GM19324 (cell line): ENCODE data around the gene APLF.
"Not testable (repeated sequence)": the region's sequence is repeated elsewhere in the genome, so short reads cannot be mapped to it uniquely, and the experiment has no call there.

ENCODE experiments used
- ATAC-seq: cut with Tn5 transposase; IDR thresholded peaks from one replicate; pipeline ENCODE4 v1.9.1; 2021; ENCODE audit warnings: mild to moderate bottlenecking, moderate library complexity; ENCODE audit not compliant: unreplicated experiment, low FRiP score

APLF gene

DNA sequence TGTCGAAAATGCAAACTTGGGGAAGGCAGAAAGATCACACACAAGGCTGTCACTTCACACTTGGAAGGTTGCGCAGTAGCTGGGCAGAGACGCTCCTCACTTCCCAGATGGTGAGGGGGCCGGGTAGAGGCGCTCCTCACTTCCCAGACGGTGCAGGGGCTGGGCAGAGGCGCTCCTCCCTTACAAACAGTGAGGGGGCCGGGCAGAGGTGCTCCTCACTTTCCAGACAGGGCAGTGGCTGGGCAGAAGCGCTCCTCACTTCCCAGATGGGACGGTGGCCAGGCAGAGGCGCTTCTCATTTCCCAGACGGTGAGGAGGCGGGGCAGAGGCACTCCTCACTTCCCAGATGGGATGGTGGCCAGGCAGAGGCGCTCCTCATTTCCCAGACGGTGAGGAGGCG lies 59.6 kb downstream of the APLF start:
- not testable (repeated sequence) for ATAC-seq

DNA sequence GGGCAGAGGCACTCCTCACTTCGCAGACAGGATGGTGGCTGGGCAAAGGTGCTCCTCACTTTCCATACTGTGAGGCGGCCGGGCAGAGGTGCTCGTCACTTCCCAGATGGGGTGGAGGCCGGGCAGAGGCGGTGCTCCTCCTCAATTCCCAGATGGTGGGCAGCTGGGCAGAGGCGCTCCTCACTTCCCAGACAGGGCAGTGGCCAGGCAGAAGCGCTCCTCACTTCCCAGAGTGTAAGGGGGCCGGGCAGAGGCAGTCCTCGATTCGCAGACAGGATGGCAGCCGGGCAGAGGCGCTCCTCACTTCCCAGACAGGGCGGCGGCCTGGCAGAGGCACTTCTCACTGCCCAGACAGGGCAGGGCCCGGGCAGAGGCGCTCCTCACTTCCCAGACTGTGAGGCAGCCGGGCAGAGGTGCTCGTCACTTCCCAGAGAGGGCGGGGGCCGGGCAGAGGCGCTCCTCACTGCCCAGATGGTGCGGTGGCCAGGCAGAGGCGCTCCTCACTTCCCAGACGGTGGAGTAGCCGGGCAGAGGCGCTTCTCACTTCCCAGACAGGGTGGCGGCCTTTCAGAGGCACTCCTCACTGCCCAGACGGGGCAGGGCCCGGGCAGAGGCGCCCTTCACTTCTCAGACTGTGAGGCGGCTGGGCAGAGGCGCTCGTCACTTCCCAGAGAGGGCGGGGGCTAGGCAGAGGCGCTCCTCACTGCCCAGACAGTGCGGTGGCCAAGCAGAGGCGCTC lies 60.1 kb downstream of the APLF start:
- ATAC-seq = not testable (repeated sequence)

DNA sequence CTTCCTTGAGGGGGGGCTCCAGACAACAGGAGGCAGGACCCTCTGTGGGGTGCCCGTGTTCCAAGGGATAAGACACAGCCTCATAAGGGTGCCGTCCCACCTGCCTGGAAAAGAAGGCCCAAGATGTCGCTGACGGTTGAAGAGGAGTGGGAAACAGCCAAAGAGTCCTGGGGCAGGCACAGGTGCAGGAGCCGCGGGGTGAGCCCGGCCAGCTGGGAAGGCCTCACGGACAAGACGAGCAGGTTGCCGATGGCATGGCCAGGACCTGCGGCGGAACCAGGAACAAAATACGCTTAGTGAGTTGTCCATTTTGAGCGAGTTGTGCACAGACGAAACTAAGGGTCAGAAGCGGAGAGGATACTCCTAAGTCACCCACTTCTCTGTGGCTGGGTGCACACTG lies 61.8 kb downstream of the APLF start:
- ATAC-seq = not testable (repeated sequence)

- ATAC-seq = not testable (repeated sequence)
Observed at GRCh38 chr2:68529651-68530050, 62.3 kb downstream of the APLF start.

- no peak for ATAC-seq
Observed at GRCh38 chr2:68536000-68536399, 68.6 kb downstream of the APLF start.

DNA sequence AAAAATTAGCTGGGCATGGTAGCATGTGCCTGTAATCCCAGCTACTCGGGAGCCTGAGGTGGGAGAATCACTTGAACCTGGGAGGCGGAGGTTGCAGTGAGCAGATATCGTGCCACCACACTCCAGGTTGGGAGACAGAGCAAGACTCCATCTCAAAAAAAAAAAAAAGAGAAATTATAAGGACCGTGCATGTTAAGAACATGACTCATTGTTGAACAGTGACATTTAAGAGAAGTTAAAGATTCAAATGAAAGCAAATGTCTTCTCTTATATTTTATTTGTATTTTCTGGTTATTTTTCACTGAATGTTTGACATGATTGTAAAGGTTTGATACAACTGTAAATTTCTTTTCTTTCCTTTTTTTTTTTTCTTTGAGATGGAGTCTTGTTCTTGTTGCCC lies 69.6 kb downstream of the APLF start:
- ATAC-seq = no peak

GRCh38 chr2:68537809-68538208 lies 70.4 kb downstream of the APLF start:
- ATAC-seq = no peak

DNA sequence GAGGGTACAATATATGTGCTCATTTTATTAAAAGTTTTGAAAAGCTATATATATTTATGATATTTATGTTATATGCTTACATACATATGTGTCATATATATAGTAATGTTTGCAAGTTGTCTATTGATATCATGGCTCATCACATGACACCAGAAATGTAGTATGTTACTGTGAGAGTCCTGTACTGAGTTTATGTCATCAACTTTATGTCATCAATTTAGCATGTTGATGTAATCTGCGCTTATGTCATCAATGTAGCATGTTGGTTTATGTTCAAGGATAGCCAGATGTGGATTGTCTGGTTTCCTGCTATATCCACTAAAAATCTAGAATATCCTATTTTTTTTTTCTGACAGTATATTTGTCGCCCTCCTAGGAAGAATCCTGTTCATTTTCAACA lies 77.4 kb downstream of the APLF start:
- ATAC-seq = no peak

- no peak for ATAC-seq
Observed at GRCh38 chr2:68548396-68548795, 81.0 kb downstream of the APLF start.

DNA sequence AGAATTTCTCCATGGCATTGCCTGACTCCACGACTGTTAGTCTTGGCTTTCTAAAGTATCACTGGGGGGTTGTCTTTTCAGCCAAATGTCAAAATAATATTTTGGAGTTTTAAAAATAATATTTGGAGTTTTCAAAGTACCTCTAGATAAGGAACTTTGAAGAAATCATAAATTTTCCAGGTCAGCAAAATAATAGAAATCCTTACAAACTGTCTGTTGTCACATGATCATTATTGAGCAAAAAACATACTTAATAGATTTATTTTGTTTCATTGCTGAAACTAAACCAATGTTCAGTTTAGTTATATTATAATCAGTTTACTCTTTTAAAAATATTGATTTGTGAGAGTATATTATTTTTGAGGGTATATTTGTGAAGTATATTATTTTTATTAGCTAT lies 85.7 kb downstream of the APLF start:
- no peak for ATAC-seq

- not testable (repeated sequence) for ATAC-seq
Observed at GRCh38 chr2:68555425-68556206, 88.2 kb downstream of the APLF start.

- ATAC-seq = no peak
Observed at GRCh38 chr2:68556381-68556780, 89.0 kb downstream of the APLF start.

GRCh38 chr2:68558576-68558975 lies 91.2 kb downstream of the APLF start:
- ATAC-seq = no peak

- no peak for ATAC-seq
Observed at GRCh38 chr2:68559692-68560091, 92.3 kb downstream of the APLF start.

DNA sequence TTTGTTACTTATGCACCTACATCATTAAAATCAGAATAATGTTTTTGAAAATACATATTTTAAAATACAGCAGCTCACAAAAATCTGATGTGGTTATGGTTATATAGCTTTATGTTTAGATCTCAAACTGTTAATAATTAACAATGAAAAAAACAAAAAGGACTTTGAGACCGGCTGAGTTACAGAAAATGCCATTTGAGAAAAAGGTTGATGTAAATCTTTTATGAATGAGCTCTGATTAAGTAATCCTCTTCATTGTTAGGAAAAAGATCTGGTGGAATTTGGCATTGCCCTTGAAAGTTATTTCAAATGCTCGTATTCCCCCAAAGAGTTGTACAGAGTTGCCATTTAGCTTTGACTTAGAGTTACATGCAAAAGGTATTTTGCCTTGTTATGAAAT lies 93.2 kb downstream of the APLF start:
- ATAC-seq = no peak

DNA sequence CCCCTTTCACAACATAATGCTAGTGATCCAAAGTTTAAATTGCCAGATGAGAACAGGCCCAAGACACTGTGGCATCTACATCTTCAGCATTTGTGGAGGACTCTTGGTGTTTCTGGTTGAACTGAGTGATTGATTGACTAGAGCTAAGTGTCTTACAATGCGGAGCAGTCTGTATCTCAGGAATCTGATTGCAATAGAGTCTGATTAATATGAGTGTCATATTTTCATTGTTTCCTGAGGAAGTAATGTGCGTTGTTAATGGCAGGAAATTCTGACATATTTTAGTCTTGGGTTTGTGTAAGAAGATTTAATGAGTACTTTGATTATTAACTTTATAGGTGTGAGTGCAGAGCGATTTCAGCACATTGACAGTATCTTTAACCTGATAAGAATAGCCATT lies 94.0 kb downstream of the APLF start:
- ATAC-seq = no peak

DNA sequence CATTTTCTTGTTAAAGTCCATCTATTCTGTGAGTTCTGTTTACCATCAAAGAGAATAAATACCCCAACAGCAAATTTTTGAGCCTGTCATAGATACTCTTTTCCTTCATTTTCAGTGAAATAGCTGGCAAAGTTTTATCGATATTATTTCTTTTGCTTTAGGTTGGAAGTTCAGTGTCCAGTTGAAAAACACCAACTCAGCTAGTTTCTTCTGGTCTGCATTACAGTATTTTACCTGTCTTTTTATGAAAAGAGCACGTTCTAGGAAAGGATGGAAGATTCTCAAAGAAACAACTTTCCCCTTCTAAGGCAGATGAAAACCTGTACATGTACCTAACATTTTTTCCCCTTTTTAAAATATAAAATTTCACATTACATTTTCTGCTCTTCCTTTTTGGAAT lies 95.5 kb downstream of the APLF start:
- no peak for ATAC-seq

- ATAC-seq = no peak
Observed at GRCh38 chr2:68564426-68564825, 97.0 kb downstream of the APLF start.

GRCh38 chr2:68565273-68565672 lies 97.9 kb downstream of the APLF start:
- ATAC-seq = no peak

- no peak for ATAC-seq
Observed at GRCh38 chr2:68565858-68566257, 98.5 kb downstream of the APLF start.

DNA sequence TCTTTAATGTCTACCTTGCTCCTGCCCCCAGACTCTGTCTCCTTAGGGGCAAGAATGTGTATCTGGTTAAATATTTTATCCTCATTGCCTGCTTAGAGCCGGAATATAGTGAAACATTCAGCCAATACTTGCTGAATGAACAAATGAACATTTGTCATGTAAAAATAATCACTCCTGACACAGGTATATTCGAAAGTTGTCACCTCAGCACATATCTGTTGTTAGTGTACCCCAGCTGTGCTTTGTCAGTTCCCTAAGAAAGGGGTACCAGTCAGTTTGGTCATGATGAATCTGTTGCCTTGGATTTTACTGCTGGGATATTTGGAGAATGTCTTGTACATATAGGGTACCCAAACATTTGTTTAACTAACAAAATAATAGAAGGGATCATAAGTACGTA lies 99.0 kb downstream of the APLF start:
- no peak for ATAC-seq

GRCh38 chr2:68568116-68568515 lies 100.7 kb downstream of the APLF start:
- ATAC-seq = no peak
